ENCODE data around the gene ABCA7. TPM values are rescaled to one million over a fixed set of nuclear protein-coding genes. Genes with fewer than 3 reads are reported as not detected.

Gene ABCA7
- total RNA-seq, 2 experiments from 2014 or later = 75.9 to 87.5 TPM

GRCh38 chr19:1070576-1070930 lies 30.6 kb downstream of the ABCA7 start:
- H3K4me1 Mint-ChIP-seq = peaks cover 49% of the 10 kb centered on the region
- DNase-seq = no peak
- CTCF ChIA-PET = interaction anchor here (0.7 to 1.3 kb wide), 2 partner anchors 14 to 31 kb away, joined by 3 read pairs; partner anchors contain the start of gene ABCA7
- H3K36me3 Mint-ChIP-seq (ENCODE audit: low read depth) = peaks cover 44% of the 10 kb centered on the region
- H3K9me3 Mint-ChIP-seq = no peaks in the 10 kb centered on the region
- POLR2A ChIA-PET = no interaction called here
- peak overlapping the region; percentile 40 for H3K4me3 Mint-ChIP-seq
- no peak overlapping the region for H3K27ac Mint-ChIP-seq
- no peaks in the 10 kb centered on the region for H3K27me3 Mint-ChIP-seq

GRCh38 chr19:1070931-1071791 lies 31.3 kb downstream of the ABCA7 start:
- peaks cover 49% of the 10 kb centered on the region for H3K4me1 Mint-ChIP-seq
- H3K36me3 Mint-ChIP-seq (ENCODE audit: low read depth) = peaks cover 50% of the 10 kb centered on the region

GRCh38 chr19:1072371-1073015 lies 32.6 kb downstream of the ABCA7 start:
- ChIA-PET CTCF (interaction anchor here (1.5 to 2.1 kb wide), 2 partner anchors 8 to 9 kb away, joined by 5 to 8 read pairs; no protein-coding TSS in a partner anchor), POLR2A (no interaction called here)
- DNase-seq = no peak
- Mint-ChIP-seq H3K27me3 (no peaks in the 10 kb centered on the region), H3K36me3 (ENCODE audit: low read depth) (peaks cover 61% of the 10 kb centered on the region), H3K4me3 (peak overlapping the region; percentile 61), H3K9me3 (no peaks in the 10 kb centered on the region), H3K27ac (peak overlapping the region; percentile 85), H3K4me1 (peaks cover 51% of the 10 kb centered on the region)

More at GRCh38 chr19:1070931-1071791, 31.3 kb downstream of the ABCA7 start:
- no peaks in the 10 kb centered on the region for H3K27me3 Mint-ChIP-seq
- CTCF ChIA-PET = interaction anchor here (0.7 to 2.1 kb wide), 3 partner anchors 11 to 31 kb away, joined by 3 to 5 read pairs (median 3); partner anchors contain the start of gene ABCA7
- H3K4me3 Mint-ChIP-seq = peak overlapping the region; percentile 61
- DNase-seq = no peak
- peak overlapping the region; percentile 85 for H3K27ac Mint-ChIP-seq
- H3K9me3 Mint-ChIP-seq = no peaks in the 10 kb centered on the region
- POLR2A ChIA-PET = no interaction called here

- Mint-ChIP-seq H3K27me3 (no peaks in the 10 kb centered on the region), H3K9me3 (no peaks in the 10 kb centered on the region), H3K27ac (peak overlapping the region; percentile 85), H3K36me3 (ENCODE audit: low read depth) (peaks cover 67% of the 10 kb centered on the region), H3K4me1 (peaks cover 51% of the 10 kb centered on the region), H3K4me3 (peak overlapping the region; percentile 40)
- DNase-seq = no peak
- ChIA-PET CTCF (interaction anchor here (1.5 to 9.3 kb wide), 3 partner anchors 7 to 9 kb away, joined by 5 to 72 read pairs (median 8); partner anchors contain the start of gene ARHGAP45), POLR2A (no interaction called here)
Observed at GRCh38 chr19:1073063-1073955, 33.4 kb downstream of the ABCA7 start.

- Mint-ChIP-seq H3K4me1 (peaks cover 46% of the 10 kb centered on the region), H3K36me3 (ENCODE audit: low read depth) (peaks cover 66% of the 10 kb centered on the region), H3K4me3 (peak overlapping the region; percentile 65), H3K27me3 (no peaks in the 10 kb centered on the region), H3K9me3 (no peaks in the 10 kb centered on the region), H3K27ac (peak overlapping the region; percentile 79)
- ChIA-PET POLR2A (interaction anchor here (1.4 kb wide), 1 partner anchor 195 kb away, joined by 6 read pairs; the partner anchor contains the start of gene CIRBP), CTCF (interaction anchor here (0.6 to 9.3 kb wide), 7 partner anchors 8 to 57 kb away, joined by 3 to 72 read pairs (median 3); partner anchors contain the start of genes ABCA7 and ARHGAP45)
- DNase-seq = no peak
Observed at GRCh38 chr19:1073956-1074517, 34.1 kb downstream of the ABCA7 start.

- H3K27me3 Mint-ChIP-seq = no peaks in the 10 kb centered on the region
- peak overlapping the region; percentile 88 for H3K4me3 Mint-ChIP-seq
- DNase-seq = peak; percentile 95
- H3K36me3 Mint-ChIP-seq (ENCODE audit: low read depth) = peaks cover 65% of the 10 kb centered on the region
- no peaks in the 10 kb centered on the region for H3K9me3 Mint-ChIP-seq
- POLR2A ChIA-PET = interaction anchor here (0.7 to 1.4 kb wide), 3 partner anchors 42 to 195 kb away, joined by 4 to 10 read pairs (median 6); partner anchors contain the start of genes CIRBP, RNU6-2 and TMEM259
- peak overlapping the region; percentile 98 for H3K27ac Mint-ChIP-seq
- CTCF ChIA-PET = interaction anchor here (0.6 to 9.3 kb wide), 11 partner anchors 8 to 568 kb away, joined by 3 to 72 read pairs (median 3); partner anchors contain the start of genes ABCA7 and ARHGAP45
- H3K4me1 Mint-ChIP-seq = peaks cover 48% of the 10 kb centered on the region
Observed at GRCh38 chr19:1074544-1075283, 34.8 kb downstream of the ABCA7 start.

GRCh38 chr19:1076046-1076386 lies 36.1 kb downstream of the ABCA7 start:
- Mint-ChIP-seq H3K36me3 (ENCODE audit: low read depth) (peaks cover 72% of the 10 kb centered on the region), H3K4me3 (peak overlapping the region; percentile 88), H3K27me3 (no peaks in the 10 kb centered on the region), H3K4me1 (peaks cover 54% of the 10 kb centered on the region), H3K9me3 (no peaks in the 10 kb centered on the region), H3K27ac (peak overlapping the region; percentile 98)
- ChIA-PET POLR2A (interaction anchor here (0.6 to 1.4 kb wide), 3 partner anchors 53 to 327 kb away, joined by 3 to 4 read pairs (median 4); partner anchors contain the start of genes RNU6-2 and TMEM259), CTCF (interaction anchor here (0.6 to 9.3 kb wide), 7 partner anchors 10 to 191 kb away, joined by 3 to 72 read pairs (median 4); partner anchors contain the start of gene ARHGAP45)
- DNase-seq = no peak

- Mint-ChIP-seq H3K9me3 (no peaks in the 10 kb centered on the region), H3K36me3 (ENCODE audit: low read depth) (peaks cover 75% of the 10 kb centered on the region), H3K4me3 (peak overlapping the region; percentile 88), H3K4me1 (peaks cover 57% of the 10 kb centered on the region), H3K27ac (peak overlapping the region; percentile 98), H3K27me3 (no peaks in the 10 kb centered on the region)
- DNase-seq = peak; percentile 98
- ChIA-PET POLR2A (no interaction called here), CTCF (interaction anchor here (0.6 to 9.3 kb wide), 8 partner anchors 9 to 93 kb away, joined by 3 to 72 read pairs (median 4); partner anchors contain the start of genes ARHGAP45 and WDR18)
Observed at GRCh38 chr19:1076951-1077350, 37.0 kb downstream of the ABCA7 start.

GRCh38 chr19:1079566-1080111 lies 39.7 kb downstream of the ABCA7 start:
- Mint-ChIP-seq H3K36me3 (ENCODE audit: low read depth) (peaks cover 79% of the 10 kb centered on the region), H3K4me1 (peaks cover 52% of the 10 kb centered on the region), H3K4me3 (peak overlapping the region; percentile 88), H3K27me3 (no peaks in the 10 kb centered on the region), H3K27ac (peak overlapping the region; percentile 98), H3K9me3 (no peaks in the 10 kb centered on the region)
- ChIA-PET POLR2A (interaction anchor here (0.8 to 0.9 kb wide), 2 partner anchors 9 to 54 kb away, joined by 3 read pairs; no protein-coding TSS in a partner anchor), CTCF (interaction anchor here (0.7 to 9.3 kb wide), 9 partner anchors 9 to 165 kb away, joined by 3 to 72 read pairs (median 3); partner anchors contain the start of genes ARHGAP45 and CNN2)
- DNase-seq = peak; percentile 83

- Mint-ChIP-seq H3K4me1 (peaks cover 57% of the 10 kb centered on the region), H3K36me3 (ENCODE audit: low read depth) (peaks cover 83% of the 10 kb centered on the region)
Observed at GRCh38 chr19:1080360-1081161, 40.7 kb downstream of the ABCA7 start.

More at GRCh38 chr19:1080360-1081161, 40.7 kb downstream of the ABCA7 start:
- DNase-seq = no peak
- H3K4me3 Mint-ChIP-seq = peak overlapping the region; percentile 22
- CTCF ChIA-PET = interaction anchor here (0.7 to 9.3 kb wide), 8 partner anchors 8 to 164 kb away, joined by 3 to 72 read pairs (median 6); partner anchors contain the start of genes ARHGAP45 and CNN2
- H3K9me3 Mint-ChIP-seq = no peaks in the 10 kb centered on the region
- POLR2A ChIA-PET = interaction anchor here (0.8 to 0.9 kb wide), 2 partner anchors 8 to 55 kb away, joined by 3 read pairs; no protein-coding TSS in a partner anchor
- H3K27ac Mint-ChIP-seq = peak overlapping the region; percentile 81
- no peaks in the 10 kb centered on the region for H3K27me3 Mint-ChIP-seq
